Erythroblast (primary cell): ENCODE data around the gene GPC5.
A peak's percentile ranks its signal among the peaks of the same experiment; 100 is the strongest.

Experiments used
- DNase-seq, 2 experiments: peaks; one replicate each; lab custom pipeline; 2025; lab: John Stamatoyannopoulos, UW
- GATA1 ChIP-seq: IDR thresholded peaks from 2 replicates; pipeline ENCODE4 v1.6.1; 2011; ENCODE audit warnings: low read depth, mild to moderate bottlenecking, control low read depth, low read length, moderate library complexity
- POLR2A ChIP-seq: IDR thresholded peaks from 2 replicates; pipeline ENCODE4 v1.6.1; 2011; ENCODE audit warnings: mild to moderate bottlenecking, low read length

GPC5 gene

DNA sequence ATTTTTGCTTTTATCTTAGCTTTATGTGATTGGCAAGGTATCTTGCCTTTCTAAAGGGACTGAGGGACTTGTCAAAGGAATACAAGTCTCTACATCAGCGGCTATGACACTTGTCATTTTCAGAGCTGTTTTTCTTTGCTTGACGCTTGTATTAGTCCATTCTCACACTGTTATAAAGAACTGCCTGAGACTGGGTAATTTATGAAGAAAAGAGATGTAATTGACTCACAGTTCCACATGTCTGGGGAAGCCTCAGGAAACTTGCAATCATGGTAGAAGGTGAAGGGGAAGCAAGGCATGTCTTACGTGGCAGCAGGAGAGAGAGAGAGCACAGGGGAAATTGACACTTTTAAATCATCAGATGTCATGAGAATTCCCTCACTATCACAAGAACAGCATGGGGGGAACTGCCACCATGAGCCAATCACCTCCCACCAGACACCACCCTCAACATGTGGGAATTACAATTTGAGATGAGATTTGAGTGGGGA lies 128.2 kb downstream of the GPC5 start:
- TF ChIP-seq POLR2A (no peak), GATA1 (no peak)
- DNase-seq: no peak

DNA sequence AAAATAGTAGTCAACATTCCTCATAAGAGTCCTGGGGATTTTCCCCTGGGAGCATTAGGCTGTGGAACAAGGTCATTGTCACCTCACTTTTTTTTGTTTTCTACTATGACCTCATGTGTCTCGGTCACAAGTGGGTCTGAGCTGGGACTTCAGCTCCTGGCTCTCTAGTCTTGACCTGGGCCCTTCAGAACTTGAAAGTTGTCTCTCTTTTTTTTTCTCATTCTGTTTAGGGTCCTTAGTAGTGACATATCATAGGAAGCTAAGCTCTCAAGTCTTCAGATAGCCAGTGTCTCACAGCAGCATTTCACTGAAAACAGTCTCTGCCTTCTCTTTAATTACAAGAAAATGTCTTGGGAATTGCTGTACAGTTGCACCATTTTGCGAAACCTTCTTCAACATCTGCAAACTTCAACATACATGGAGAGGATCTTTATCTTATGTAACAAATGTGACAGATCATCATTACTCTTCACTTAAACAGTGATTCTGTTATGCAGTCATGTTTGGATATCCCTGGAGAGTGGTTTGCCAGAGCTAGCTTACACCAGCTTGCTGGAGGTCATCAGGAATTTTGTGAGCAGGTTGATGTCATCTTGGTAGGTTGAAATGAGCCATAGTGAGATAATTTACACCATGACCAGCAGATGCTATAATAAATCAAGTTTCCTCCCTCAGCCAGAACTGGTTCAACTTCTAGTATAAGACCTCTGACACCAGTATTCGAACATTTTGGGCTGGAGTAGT lies 131.5 kb downstream of the GPC5 start:
- no peak for DNase-seq
- no peak for TF ChIP-seq GATA1
- no peak for TF ChIP-seq POLR2A

DNA sequence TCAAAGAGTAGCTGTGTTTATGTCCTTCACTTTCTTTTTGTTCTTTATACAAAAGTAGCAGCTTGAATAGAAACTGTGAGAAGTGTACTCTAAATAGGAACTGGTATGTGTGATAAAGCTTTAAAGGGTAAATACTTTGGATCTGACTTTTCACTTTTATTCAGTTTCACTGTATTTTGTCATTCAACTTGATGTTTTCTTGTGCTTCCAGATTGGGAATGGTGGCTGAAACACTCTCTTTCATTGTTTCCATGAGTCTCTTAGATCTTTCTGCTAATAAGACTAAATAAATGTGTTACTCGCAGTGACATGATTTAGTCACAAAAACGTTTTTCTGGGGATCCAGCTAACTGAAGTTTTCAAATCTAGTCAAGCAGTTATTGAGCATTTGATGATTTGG lies 133.2 kb downstream of the GPC5 start:
- no peak for TF ChIP-seq POLR2A
- TF ChIP-seq GATA1: no peak
- no peak for DNase-seq

DNA sequence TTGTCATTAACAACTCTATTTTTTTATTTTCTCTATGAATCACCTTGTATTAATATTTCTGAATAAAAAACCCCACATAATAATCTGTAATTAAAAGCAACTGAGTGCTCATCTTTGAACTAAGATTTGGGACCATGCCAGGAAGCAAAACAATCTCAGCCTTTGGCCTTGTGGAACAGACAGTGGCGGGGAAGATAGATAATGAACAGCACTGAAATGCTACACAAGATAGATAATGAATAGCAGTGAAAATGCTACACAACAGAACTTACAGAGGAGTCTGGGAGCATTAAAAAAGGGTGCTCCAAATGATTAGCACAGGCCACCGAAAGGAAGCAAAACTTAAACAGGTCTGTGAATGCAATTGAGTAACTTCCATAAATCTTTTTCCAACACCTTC lies 134.9 kb downstream of the GPC5 start:
- no peak for DNase-seq
- no peak for TF ChIP-seq GATA1
- TF ChIP-seq POLR2A: no peak

DNA sequence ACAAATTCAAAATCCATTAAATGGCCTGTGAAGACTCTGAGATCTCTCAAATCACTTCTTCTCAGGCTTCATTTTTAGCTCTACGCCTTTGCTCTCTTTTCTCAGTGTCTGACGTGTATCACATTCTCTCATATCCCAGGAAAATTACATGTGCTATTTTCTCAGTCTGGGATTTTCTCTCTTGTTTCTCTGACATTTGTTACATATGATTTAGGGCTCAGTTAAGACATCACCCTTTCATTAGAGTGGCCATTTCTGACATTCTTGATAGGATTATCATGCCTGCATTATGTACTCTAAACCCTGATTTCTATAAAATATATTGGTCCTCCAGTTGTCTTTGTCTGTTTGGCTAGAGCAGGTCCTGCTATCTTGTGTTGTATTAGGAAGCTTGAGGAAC lies 136.6 kb downstream of the GPC5 start:
- DNase-seq: no peak
- no peak for TF ChIP-seq GATA1
- TF ChIP-seq POLR2A: no peak

DNA sequence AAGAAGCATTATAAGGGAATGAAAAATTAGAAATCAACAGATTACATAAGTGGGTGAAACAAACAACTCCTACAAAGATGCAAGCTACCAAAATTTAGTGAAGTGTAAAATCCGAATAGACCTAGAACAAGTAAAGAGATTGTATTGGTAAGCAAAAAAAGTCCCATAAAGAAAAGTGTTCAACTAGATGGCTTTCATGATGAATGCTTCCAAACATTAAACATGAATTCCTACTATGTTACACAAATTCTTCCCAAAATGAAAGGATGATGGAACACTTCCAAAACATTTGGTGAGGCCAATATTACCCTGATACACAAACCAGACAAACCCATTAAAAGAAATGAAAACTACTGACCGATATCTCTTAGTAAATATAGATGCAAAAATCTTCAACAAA lies 139.0 kb downstream of the GPC5 start:
- no peak for TF ChIP-seq GATA1
- TF ChIP-seq POLR2A: no peak

DNA sequence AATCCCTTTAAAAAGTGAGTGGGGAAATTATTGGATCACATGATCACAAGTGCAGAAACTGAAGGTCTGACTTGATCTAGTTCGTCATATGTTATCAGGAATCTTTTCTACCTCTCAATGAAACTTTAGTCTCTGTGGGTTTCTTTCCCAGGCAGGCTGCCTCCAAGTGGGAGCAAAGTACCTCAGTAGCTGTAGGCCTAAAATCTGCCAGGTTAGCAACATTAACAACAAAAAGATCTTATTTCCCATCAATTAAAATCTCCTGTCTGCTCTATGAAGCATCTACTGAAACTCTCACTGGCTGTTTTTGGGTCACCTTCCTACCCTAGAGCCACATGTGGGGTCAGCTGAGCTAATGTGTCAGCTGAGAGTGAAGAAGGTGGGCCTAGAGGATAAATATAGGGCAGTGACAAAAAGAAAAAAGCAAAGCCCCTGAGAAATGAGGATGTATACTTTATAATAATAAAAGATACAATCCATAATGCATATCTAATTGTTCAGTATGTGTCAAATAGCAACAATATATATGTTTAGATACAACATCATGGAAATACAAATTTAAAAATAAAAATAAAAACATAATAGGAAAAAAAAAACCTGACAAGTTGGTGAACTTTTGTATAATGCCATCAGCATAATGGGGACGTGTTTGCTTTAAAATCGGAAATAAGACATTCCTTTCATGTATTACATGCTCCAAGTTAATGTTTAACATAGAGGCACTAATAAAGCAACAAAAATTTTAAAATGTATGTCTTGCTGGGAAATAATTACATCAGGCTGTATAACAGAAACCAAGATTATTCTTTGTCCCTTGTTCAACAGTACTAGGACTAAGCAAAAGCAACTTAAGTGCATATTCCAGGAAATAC lies 141.1 kb downstream of the GPC5 start:
- TF ChIP-seq GATA1 (no peak), POLR2A (no peak)

More for the DNA sequence above, 139.0 kb downstream of the GPC5 start:
- DNase-seq: no peak

DNA sequence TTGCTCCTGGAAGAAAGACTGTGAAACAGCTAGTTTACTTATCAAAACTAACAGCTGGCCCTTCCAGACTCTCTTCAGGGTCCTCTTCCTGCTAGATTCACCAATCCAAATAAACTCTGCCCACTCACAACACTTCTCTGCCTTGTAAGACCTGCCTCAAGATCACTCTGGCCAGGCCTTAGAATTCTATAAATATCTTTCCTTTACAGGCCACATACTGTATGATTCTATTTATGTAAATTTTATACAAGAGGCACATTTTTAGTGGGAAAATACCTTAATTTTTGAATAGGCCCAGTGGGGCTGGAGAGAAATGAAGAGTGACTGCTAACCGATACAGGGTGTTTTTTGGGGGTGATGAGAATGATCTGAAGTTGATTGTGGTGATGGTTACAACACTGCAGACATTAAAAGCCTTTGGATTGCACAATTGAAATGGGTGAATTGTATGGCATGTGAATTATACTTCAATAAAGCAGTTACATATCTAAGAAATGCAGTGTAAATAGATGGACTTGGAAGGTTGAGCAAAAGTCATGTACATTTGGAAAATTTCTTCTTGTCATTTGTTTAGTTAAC lies 141.8 kb downstream of the GPC5 start:
- no peak for TF ChIP-seq GATA1
- TF ChIP-seq POLR2A: no peak

More for the DNA sequence above, 141.1 kb downstream of the GPC5 start:
- no peak for DNase-seq

DNA sequence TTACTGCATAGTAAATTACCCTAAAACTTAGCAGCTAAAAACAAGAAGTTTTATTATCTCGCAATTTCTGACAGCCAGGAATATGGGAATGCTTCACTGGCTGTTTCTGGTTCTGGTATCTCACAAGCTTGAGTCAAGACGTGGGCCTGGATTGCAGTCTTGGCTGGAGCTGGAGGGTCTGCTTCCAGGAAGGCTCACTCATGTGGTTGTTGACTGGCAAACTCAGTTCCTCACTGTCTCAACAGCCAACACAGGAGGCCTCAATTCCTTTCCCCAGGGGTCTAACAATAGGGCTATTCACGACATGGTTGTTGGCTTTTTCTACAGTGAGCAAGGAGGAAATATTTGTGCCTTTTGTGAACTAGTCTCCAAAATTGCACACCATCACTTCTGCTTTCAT lies 146.3 kb downstream of the GPC5 start:
- no peak for DNase-seq
- TF ChIP-seq POLR2A: no peak
- TF ChIP-seq GATA1: no peak

More for the DNA sequence above, 141.8 kb downstream of the GPC5 start:
- DNase-seq: peak; percentile 14 to 20

DNA sequence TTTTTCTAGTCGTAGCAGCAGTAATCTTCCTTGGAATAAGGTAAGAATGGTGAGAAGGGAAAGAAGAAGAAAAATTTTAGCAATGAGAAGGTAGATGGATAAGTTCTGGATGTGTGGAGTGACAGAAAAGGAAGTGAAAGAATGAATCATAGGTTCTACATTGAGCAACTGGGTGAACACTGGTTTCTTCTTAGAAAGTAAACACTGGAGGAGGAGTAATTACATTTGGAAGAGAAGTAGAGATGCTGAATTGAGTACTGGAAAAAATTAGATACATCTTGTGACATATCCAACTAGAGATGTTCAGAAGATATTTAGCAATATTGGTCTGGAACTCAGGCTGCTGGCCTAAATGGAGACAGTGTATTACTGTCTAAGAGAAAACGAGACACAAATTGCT lies 148.5 kb downstream of the GPC5 start:
- no peak for DNase-seq
- no peak for TF ChIP-seq GATA1

DNA sequence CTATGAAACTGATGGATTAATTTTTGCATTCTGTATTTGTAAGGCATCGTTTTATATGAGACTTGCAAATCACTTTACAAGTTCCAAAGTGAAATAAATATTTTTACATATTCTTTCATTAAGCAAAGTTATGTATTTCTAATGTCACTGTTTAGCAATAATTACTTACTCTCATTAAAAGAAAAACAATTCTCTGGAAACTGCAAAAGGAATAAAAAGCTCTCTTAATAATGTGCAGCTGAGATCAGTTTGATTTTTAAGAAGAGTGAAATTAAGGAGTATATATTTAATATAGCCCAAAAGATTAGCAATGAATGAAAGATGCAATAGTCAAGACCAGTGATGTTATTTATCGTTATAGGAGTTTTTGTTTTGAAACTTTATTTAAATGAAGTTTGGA lies 155.2 kb downstream of the GPC5 start:
- DNase-seq: no peak
- TF ChIP-seq POLR2A (no peak), GATA1 (no peak)

DNA sequence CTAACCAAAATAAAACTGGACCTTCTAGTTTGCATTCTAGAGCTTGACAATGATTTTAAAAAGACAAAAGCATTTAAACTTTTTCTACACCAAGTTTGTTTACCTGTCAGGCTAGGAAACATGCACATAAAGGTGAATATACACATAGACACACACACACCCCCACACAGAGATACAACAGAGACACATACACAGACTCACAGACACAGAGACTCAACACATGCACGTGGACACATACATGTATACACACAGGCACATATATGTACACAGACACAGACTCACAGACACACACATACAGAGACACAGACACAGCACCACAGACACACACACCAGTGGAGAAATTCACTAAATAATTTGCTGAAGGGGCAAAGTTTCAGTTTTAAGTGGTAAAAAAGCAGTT lies 155.7 kb downstream of the GPC5 start:
- TF ChIP-seq GATA1: no peak
- TF ChIP-seq POLR2A: no peak
- DNase-seq: no peak

DNA sequence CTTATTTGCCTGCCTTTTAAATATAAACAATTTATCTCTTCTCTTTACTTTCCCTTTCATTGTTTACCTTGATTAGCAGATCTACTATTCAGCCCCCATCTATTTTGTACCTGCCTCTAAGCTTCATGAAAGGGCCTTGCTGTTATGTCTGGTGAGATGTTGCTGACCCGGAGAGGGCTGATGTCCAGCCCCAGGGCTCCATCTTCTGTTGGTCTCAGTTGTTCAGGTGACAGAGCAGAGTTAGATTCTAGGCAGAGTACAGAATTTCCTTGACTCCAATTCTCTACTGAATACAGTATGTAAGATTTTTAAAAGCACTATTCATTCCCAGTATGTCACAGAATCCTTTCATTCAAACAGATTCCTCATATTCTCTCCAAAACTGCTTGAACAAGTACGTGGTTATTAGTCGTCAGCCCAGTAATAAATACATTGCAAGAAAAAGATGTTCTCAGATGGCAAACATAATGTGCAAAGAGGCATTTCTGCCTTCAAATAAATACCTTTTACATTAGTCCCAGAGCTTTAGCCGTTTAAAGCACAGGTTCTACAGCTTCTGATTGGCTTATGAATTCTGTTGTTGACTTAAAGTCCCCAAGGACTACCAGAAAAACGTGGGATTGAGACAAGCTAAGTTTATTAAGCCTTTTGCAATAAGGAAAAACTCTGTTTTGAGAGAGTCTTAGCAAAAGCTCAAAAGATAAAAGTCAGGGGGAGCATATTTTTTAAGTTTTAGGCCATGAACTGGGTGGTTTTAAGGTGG lies 159.1 kb downstream of the GPC5 start:
- TF ChIP-seq POLR2A (no peak), GATA1 (no peak)

DNA sequence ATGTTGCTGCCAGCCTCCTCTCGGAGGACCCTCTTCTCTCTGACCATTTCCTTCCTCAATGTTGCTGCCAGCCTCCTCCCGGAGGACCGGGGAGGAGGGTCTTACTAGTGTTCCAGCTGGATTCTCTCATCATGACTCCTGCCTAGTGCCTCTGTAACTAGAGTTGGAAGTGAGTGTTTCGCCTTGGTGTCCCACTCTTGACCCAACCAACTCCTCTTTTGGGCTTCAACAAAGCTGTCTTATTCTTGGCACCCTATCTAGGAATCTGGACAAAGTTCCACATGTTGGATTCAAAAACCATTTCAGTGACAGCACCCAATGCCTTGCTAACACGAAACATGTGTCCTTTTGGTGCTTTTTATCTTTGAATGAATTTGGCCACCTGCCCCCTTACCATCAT lies 165.4 kb downstream of the GPC5 start:
- TF ChIP-seq POLR2A: no peak
- no peak for TF ChIP-seq GATA1
- DNase-seq: no peak

More for the DNA sequence above, 159.1 kb downstream of the GPC5 start:
- no peak for DNase-seq
